GM19452 (cell line): ENCODE data around the gene TIAL1.
"Not testable (repeated sequence)": the region's sequence is repeated elsewhere in the genome, so short reads cannot be mapped to it uniquely, and the experiment has no call there.

Source experiments
- ATAC-seq: cut with Tn5 transposase; IDR thresholded peaks from one replicate; pipeline ENCODE4 v1.9.1; 2021; ENCODE audit not compliant: unreplicated experiment

TIAL1 gene

DNA sequence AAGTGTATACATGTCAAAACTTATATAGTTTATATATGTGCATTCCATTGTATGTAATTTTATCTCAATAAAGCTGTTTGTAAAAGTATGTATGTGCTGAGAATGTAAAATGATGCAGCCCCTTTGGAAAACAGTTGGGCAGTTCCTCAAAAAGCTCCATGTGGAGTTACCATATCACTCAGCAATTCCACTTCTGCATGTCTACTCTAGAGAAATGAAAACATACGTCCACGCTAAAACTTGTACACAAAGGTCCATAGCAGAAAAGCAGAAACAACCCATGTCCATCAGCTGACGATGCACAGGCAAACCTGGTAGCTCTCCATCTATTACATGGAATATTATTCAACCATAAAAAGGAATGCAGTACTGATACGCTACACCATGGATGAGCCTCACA lies 45.9 kb downstream of the TIAL1 start:
- ATAC-seq = no peak

- no peak for ATAC-seq
Observed at GRCh38 chr10:119549247-119549999, 47.3 kb downstream of the TIAL1 start.

DNA sequence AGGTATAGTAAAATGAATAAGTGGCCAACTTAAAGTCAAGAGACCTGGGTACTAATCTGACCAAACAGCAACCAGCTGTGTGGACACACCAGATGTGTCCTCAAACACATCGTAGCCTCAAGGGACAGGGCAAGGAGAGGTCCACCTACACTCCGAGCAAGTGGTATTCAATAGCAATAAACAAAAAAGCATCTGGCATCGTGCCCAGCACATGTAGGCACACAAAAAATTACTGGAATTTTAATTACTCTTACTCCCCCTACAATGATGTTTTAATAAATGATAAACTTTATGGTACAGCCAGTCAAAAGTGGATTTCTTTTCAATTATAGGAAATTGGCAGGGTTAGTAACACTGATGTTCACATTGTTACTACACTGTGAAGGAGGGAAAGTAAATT lies 50.8 kb downstream of the TIAL1 start:
- ATAC-seq = no peak

GRCh38 chr10:119545310-119545709 lies 51.5 kb downstream of the TIAL1 start:
- no peak for ATAC-seq

GRCh38 chr10:119543814-119544642 lies 52.7 kb downstream of the TIAL1 start:
- ATAC-seq = no peak

DNA sequence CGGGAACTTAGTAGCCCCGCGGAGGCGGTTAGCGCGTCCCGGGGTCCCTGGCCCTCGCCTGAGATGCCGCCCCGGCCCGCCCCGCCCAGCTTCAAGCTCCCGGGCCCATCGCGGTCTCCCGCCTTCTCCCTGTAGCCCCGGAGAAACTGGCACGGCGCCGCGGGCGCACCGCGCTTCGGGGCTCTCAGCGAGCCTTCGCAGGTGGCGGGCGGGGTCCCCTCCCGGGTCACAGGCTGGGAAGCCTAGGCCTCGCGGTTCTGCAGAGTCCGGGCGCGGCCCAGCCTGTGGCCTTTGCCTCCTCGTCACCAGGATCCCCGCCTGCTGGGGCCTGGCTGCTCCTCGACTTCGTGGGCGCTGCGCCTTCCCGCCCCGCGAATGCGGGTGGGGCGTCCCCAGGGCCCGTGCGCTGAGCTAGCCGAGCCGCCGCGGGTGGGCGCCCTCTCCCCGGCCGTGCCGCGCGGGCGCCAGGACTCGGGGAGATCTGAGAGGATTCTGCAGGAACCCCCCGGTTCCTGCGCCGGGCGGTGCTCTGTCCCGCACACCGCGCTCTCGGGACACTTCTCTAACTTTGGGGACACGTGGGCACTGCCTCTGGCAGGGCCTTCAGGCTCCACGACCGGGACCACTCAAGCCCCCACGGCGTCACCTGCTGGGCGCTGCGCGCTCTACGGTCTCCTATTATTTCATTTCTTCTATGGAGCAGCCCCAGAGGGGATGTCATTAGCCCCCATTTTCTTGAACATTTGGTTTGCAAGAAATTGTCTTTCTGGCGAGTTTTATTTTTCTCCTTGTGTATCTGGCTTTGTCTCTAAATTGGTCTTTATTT lies 53.6 kb downstream of the TIAL1 start:
- ATAC-seq = peak; percentile 42

- peak; percentile 71 for ATAC-seq
Observed at GRCh38 chr10:119542357-119542987, 54.3 kb downstream of the TIAL1 start, which contains the start of gene RGS10. Gene RGS10 (minus strand): TSS chr10:119542719. CDS start chr10:119542638, 81 bp downstream.

GRCh38 chr10:119541459-119542356 lies 55.1 kb downstream of the TIAL1 start:
- no peak for ATAC-seq

DNA sequence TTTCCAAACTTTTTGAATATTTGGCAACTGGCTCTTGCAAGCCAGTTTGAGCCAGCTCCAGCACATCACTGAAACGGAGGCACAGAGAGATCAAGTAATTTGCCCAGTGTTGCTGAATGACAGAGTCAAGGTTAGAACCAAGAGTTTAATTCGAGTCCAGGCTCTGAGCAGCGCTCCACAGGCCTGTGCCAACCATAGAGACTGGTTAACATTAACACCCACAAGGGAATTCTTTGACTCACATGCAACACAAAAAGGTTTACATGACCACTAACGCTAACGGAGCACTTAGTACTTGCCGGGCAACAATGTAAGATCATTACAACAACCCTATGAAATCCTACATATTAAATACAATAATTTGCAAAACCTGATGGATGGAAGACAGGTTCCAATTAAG lies 55.7 kb downstream of the TIAL1 start:
- ATAC-seq = no peak

GRCh38 chr10:119540038-119540437 lies 56.7 kb downstream of the TIAL1 start:
- no peak for ATAC-seq

DNA sequence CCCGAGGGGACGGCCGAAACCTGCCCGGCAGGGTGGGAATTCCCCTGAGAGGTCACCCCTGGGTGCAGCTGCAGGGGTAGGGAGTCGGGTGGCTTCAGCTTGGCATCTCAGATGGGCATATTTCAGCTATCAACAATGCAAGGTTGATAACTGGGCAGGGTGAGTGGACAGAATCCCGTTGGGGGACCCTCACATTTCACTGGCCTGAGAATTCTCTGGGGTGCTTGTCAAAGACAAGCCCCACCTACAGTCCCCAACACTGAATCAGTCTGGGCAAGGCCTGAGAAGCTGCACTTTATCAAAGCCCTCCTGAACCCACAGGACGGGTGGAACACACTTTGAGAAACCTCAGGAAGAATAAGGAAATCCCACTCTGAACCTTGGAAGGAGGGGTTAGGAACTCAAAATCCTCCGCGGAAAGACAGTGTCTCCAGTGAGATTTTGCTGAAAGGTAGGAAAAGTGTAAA lies 57.4 kb downstream of the TIAL1 start:
- ATAC-seq = no peak

DNA sequence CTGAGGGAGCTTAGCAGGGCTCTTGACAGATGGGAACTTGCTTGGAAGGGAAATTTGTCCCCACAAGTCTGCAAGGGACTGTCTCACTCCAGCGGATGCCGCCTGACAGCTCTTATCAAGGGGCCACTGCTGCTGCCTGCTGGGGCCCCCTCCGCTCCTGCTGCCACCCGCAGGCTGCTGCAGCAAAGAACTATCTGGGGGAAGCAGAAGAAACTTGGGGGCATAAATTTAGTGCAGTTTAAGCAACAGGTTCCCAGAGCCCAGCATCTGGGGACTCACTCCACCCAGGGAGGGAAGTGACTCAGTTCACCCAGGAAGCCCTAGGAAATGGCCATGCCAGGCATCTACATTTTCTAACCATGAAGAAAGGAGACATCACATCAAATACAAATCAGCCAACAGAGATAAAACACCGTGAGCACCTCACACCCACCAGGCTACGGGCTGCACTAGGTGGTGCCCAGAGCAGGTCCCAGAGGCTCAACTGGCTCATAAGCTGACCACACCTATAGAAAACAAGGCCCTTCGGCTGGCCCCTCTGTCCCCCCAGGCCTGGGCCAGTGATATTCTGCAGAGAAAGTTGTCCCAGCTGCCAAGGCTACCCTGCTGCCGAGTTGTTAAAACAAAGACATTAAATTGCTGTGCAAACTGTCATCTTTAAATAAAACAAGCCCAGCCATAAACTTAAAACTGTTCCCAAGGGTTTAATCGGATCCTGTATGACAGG lies 58.0 kb downstream of the TIAL1 start:
- no peak for ATAC-seq

- no peak for ATAC-seq
Observed at GRCh38 chr10:119537953-119538630, 58.7 kb downstream of the TIAL1 start.

GRCh38 chr10:119536508-119537025 lies 60.2 kb downstream of the TIAL1 start:
- no peak for ATAC-seq

DNA sequence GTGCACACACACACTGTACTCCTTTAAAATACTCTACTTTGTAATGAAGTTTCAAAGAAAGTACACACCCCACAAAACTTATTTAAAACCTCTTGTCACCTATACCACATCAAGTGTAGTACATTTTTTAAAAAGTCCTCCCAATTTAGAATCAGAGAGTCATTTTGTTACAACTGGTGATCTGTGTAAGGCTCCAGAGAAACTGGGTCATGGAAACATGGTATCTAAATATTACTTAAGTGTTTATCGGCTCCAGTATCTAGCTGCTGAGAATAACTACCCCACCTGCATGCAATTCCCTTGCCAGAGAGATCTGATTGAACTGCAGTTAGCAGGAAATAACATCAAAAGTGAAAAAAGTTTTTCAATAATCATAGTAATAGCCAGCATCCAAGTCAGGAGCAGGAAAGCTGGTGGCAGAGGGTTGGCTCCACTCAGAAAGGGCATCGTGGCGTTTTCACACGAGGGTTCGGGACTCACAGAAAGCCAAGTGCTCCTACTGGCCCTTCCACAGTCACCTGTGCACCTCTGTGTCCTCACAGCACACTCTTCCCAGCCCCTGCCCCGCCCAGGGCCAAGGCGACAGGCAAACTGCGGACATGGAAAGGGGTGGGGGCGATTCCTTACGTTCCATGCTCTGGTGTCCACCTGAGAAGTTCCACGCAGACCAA lies 60.8 kb downstream of the TIAL1 start:
- no peak for ATAC-seq

- no peak for ATAC-seq
Observed at GRCh38 chr10:119535305-119535704, 61.5 kb downstream of the TIAL1 start.

DNA sequence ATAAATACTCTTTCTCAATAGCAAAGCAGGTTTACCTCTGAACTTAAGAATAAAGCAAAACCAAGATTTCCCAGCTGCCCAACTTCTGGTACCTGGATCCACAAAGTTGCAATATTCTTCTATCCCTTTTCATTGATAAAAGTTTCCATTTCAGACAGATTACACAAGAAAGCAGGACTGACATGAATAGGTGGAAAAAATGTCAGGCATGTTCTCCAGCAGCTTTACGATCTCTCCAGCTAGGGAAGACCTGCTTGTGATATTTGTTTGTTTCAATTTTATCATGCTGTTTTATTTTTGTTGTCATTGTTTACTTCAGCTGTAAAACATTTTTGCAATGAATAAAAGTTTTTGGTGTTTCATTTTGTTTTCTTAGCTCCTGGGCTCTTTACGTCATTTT lies 63.3 kb downstream of the TIAL1 start:
- no peak for ATAC-seq

DNA sequence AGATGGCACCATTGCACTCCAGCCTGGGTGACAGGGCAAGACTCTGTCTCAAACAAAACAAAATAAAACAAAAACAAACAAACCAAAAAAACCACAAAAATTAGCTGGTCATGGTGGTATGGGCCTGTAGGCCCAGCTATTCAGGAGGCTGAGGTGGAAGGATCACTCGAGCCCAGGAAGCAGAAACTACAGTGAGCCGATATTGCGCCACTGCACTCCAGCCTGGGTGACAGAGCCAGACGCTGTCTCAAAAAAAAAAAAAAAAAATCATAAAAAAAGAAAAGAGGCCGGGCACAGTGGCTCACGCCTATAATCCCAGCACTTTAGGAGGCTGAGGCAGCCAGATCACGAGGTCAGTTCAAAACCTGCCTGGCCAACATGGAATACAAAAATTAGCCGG lies 64.0 kb downstream of the TIAL1 start:
- ATAC-seq = not testable (repeated sequence)
